ENCODE data around the gene NT5DC4.

DNA sequence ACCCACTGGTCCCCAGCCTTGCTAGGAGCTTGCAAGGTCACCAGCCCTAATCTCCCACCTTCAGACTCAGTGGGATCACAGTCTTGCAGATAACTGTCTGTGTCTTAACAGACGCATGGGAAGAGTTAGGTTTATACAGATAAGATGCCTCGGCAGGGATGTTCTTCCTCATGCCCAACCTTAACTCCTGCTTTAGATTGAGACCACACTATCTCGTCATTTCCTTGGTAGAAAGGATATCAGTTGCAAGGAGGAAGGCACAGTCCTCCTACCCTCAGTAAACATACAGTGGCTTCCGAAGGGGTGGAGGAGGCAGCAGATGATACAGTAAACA is 7.2 kb downstream of the NT5DC4 start:
- TF ChIP-seq, protein P1, sequence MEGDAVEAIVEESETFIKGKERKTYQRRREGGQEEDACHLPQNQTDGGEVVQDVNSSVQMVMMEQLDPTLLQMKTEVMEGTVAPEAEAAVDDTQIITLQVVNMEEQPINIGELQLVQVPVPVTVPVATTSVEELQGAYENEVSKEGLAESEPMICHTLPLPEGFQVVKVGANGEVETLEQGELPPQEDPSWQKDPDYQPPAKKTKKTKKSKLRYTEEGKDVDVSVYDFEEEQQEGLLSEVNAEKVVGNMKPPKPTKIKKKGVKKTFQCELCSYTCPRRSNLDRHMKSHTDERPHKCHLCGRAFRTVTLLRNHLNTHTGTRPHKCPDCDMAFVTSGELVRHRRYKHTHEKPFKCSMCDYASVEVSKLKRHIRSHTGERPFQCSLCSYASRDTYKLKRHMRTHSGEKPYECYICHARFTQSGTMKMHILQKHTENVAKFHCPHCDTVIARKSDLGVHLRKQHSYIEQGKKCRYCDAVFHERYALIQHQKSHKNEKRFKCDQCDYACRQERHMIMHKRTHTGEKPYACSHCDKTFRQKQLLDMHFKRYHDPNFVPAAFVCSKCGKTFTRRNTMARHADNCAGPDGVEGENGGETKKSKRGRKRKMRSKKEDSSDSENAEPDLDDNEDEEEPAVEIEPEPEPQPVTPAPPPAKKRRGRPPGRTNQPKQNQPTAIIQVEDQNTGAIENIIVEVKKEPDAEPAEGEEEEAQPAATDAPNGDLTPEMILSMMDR (IDR thresholded peaks at IDR 0.05; ENCODE audit: low read length), result no peak
- no peak for TF ChIP-seq EZH2 (IDR thresholded peaks at IDR 0.05; ENCODE audit: borderline replicate concordance, low read length)

Measured in OCI-LY1 (cell line).